Neural cell (in vitro differentiated cells): ENCODE measurements around the gene LGALS1.

Experiments
- EP300 ChIP-seq: fragments of 450-650 bp; conservative IDR thresholded peaks from 2 replicates; pipeline ENCODE4 v1.6.1; 2014; ENCODE audit warnings: antibody characterized with exemption, mild to moderate bottlenecking, moderate library complexity; ENCODE audit not compliant: poor library complexity, severe bottlenecking
- EZH2 ChIP-seq: fragments of 200-600, 300-800 bp; shearing (Covaris generic), sonication (generic); IDR thresholded peaks from 2 replicates; pipeline ENCODE4 v1.6.1; 2014; ENCODE audit warnings: antibody characterized with exemption, low read length, borderline replicate concordance, mild to moderate bottlenecking; ENCODE audit not compliant: insufficient read depth, poor library complexity, severe bottlenecking
- POLR2AphosphoS5 ChIP-seq: IDR thresholded peaks from 2 replicates; pipeline ENCODE4 v1.6.1; 2012
- RAD21 ChIP-seq: fragments of 450-650 bp; conservative IDR thresholded peaks from 2 replicates; pipeline ENCODE4 v1.6.1; 2014; ENCODE audit warnings: antibody characterized with exemption, mild to moderate bottlenecking, moderate library complexity
- REST ChIP-seq: IDR thresholded peaks from 2 replicates; pipeline ENCODE4 v1.6.1; 2012; ENCODE audit warnings: borderline replicate concordance
- SMC3 ChIP-seq: fragments of 450-650 bp; conservative IDR thresholded peaks from 2 replicates; pipeline ENCODE4 v1.6.1; 2014; ENCODE audit warnings: antibody characterized with exemption, mild to moderate bottlenecking, moderate library complexity; ENCODE audit not compliant: poor library complexity
- TAF1 ChIP-seq: IDR thresholded peaks from 2 replicates; pipeline ENCODE4 v1.6.1; 2012; ENCODE audit warnings: low read depth
- TF ChIP-seq, protein P1 (sequence below): fragments of 450-650 bp; IDR thresholded peaks from 2 replicates; pipeline ENCODE4 v1.5.1; 2014; ENCODE audit warnings: antibody characterized with exemption, mild to moderate bottlenecking, moderate library complexity; ENCODE audit not compliant: poor library complexity, severe bottlenecking

DNA sequence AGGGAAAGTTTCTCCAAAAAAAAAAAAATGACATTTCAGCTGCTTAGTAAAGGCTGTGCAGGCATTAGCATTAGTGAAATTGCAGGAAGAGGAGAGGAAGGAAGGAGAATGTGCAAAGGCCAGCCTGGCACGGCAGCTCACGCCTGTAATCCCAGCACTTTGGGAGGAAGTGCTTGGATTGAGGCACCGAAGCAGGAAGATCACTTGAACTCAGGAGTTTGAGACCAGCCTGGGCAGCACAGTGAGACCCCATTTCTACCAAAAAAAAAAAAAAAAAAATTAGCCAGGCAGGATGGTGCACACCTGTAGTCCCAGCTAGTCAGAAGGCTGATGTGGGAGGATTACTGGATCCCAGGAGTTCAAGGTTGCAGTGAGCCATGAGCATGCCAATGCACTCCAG lies 29.2 kb downstream of the LGALS1 start:
- TF ChIP-seq EZH2 = no peak
- TF ChIP-seq, protein P1, sequence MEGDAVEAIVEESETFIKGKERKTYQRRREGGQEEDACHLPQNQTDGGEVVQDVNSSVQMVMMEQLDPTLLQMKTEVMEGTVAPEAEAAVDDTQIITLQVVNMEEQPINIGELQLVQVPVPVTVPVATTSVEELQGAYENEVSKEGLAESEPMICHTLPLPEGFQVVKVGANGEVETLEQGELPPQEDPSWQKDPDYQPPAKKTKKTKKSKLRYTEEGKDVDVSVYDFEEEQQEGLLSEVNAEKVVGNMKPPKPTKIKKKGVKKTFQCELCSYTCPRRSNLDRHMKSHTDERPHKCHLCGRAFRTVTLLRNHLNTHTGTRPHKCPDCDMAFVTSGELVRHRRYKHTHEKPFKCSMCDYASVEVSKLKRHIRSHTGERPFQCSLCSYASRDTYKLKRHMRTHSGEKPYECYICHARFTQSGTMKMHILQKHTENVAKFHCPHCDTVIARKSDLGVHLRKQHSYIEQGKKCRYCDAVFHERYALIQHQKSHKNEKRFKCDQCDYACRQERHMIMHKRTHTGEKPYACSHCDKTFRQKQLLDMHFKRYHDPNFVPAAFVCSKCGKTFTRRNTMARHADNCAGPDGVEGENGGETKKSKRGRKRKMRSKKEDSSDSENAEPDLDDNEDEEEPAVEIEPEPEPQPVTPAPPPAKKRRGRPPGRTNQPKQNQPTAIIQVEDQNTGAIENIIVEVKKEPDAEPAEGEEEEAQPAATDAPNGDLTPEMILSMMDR = no peak
- no peak for TF ChIP-seq POLR2AphosphoS5
- TF ChIP-seq SMC3 = no peak
- no peak for TF ChIP-seq REST
- TF ChIP-seq TAF1 = no peak
- no peak for TF ChIP-seq RAD21
- TF ChIP-seq EP300 = no peak
